Endothelial cell of umbilical vein (primary cell): ENCODE results near the gene LRRC17. TPM values are rescaled to one million over a fixed set of nuclear protein-coding genes. Genes with fewer than 3 reads are reported as not detected.
"Not testable (repeated sequence)": the region's sequence is repeated elsewhere in the genome, so short reads cannot be mapped to it uniquely, and the experiment has no call there.

Experiments used
- BruUV-seq: library from RNA; stranded (reverse); fragments of 400-500 nt; replicated peaks from 2 replicates; lab custom pipeline; 2021; lab: Mats Ljungman, UMichigan
- CTCF ChIA-PET: fragments of 300-600, 350-600 bp; sonication (Branson Sonifier 250); formaldehyde crosslinking; loops from one replicate; lab custom pipeline; 2021; ENCODE audit warnings: antibody characterized with exemption, inconsistent platforms; lab: Charles Lee
- POLR2A ChIA-PET: fragments of 300-600, 350-600 bp; sonication (Branson Sonifier 250); formaldehyde crosslinking; loops from one replicate; lab custom pipeline; 2021; ENCODE audit warnings: antibody characterized with exemption, inconsistent platforms; lab: Charles Lee
- DNase-seq: peaks from one replicate; pipeline ENCODE4 v3.0.0-alpha.2; 2011; ENCODE audit warnings: low read depth, low spot score
- FAIRE-seq: peaks from 2 replicates; lab custom pipeline; 2011; peaks lifted over from hg19 to GRCh38; lab: Jason Lieb, UNC
- H2AFZ ChIP-seq: 2 replicates; pipeline ENCODE4 v1.6.0; 2012; ENCODE audit warnings: low read depth, low read length, control low read depth, inconsistent platforms
- H3K27ac ChIP-seq: 2 replicates; pipeline ENCODE4 v1.5.1; 2011; ENCODE audit warnings: low read depth, mild to moderate bottlenecking, control low read depth, low read length, moderate library complexity; ENCODE audit not compliant: insufficient read depth
- H3K27me3 ChIP-seq, 2 experiments: 2 replicates each; pipeline versions ENCODE4 v1.6.0 to v1.6.1; 2011; ENCODE audit warnings: low read length in 2 of 2, mixed read lengths in 1 of 2; ENCODE audit not compliant: control insufficient read depth in 2 of 2, insufficient read depth in 2 of 2
- H3K36me3 ChIP-seq, 2 experiments: 2 replicates in 1 of 2; 3 replicates in 1 of 2; pipeline ENCODE4 v1.5.1; 2011; ENCODE audit warnings: low read length in 2 of 2, mild to moderate bottlenecking in 1 of 2, moderate library complexity in 1 of 2; ENCODE audit not compliant: control insufficient read depth in 2 of 2, insufficient read depth in 2 of 2; ENCODE audit errors: extremely low read depth in 1 of 2
- H3K4me1 ChIP-seq: 3 replicates; pipeline ENCODE4 v1.5.1; 2011; ENCODE audit warnings: mild to moderate bottlenecking, low read length; ENCODE audit not compliant: control insufficient read depth, insufficient read depth; ENCODE audit errors: extremely low read depth
- H3K4me2 ChIP-seq: 2 replicates; pipeline ENCODE4 v1.6.1; 2011; ENCODE audit warnings: low read length, control low read depth, mixed read lengths; ENCODE audit not compliant: insufficient read depth
- H3K4me3 ChIP-seq, 3 experiments: fragments of 200-600 bp in 1 of 3; sonication (generic), shearing (Covaris generic) in 1 of 3; replicated peaks in 1 of 3; 2 replicates each; pipeline ENCODE4 v1.5.1; 2011 to 2016; ENCODE audit warnings: control low read depth in 3 of 3, low read length in 3 of 3, mild to moderate bottlenecking in 2 of 3, inconsistent platforms in 1 of 3, low read depth in 1 of 3, moderate library complexity in 1 of 3; ENCODE audit not compliant: insufficient read depth in 1 of 3
- H3K79me2 ChIP-seq: 2 replicates; pipeline ENCODE4 v1.6.0; 2012; ENCODE audit warnings: low read length, inconsistent platforms; ENCODE audit not compliant: control insufficient read depth, insufficient read depth
- H3K9ac ChIP-seq: replicated peaks from 2 replicates; pipeline ENCODE3; 2011; ENCODE audit warnings: low read length, control low read depth; ENCODE audit not compliant: insufficient read depth; ENCODE audit errors: extremely low read depth
- H3K9me1 ChIP-seq: replicated peaks from 3 replicates; pipeline ENCODE4 v1.6.0; 2011; ENCODE audit warnings: mild to moderate bottlenecking, low read length; ENCODE audit not compliant: control insufficient read depth, insufficient read depth; ENCODE audit errors: extremely low read depth
- H3K9me3 ChIP-seq: replicated peaks from 2 replicates; pipeline ENCODE4 v1.5.1; 2012; ENCODE audit warnings: low read length, inconsistent platforms; ENCODE audit not compliant: control insufficient read depth, insufficient read depth
- H4K20me1 ChIP-seq: replicated peaks from 2 replicates; pipeline ENCODE3; 2011; ENCODE audit warnings: mild to moderate bottlenecking, low read length; ENCODE audit not compliant: control insufficient read depth, insufficient read depth; ENCODE audit errors: extremely low read depth
- CTCF ChIP-seq, 2 donors: IDR thresholded peaks; 1 replicate in 1 of 2; 2 replicates in 1 of 2; pipeline ENCODE4 v1.5.1; 2011; ENCODE audit warnings: low read length in 2 of 2, mild to moderate bottlenecking in 2 of 2, moderate library complexity in 2 of 2, control low read depth in 1 of 2, inconsistent platforms in 1 of 2, low read depth in 1 of 2; ENCODE audit not compliant: insufficient read depth in 1 of 2; ENCODE audit errors: extremely low read depth in 1 of 2
- EZH2 ChIP-seq: IDR thresholded peaks from 2 replicates; pipeline ENCODE4 v1.6.1; 2012; ENCODE audit warnings: borderline replicate concordance, low read depth, mild to moderate bottlenecking, moderate library complexity, low read length, inconsistent platforms; ENCODE audit not compliant: severe bottlenecking
- FOS ChIP-seq: IDR thresholded peaks from 2 replicates; pipeline ENCODE4 v1.6.1; 2011; ENCODE audit warnings: mild to moderate bottlenecking, low read length, moderate library complexity, borderline replicate concordance; ENCODE audit not compliant: insufficient read depth
- GATA2 ChIP-seq: IDR thresholded peaks from 2 replicates; pipeline ENCODE4 v1.7.0; 2011; ENCODE audit warnings: low read depth, mild to moderate bottlenecking, moderate library complexity, mixed read lengths, low read length; ENCODE audit not compliant: insufficient read length, insufficient read depth
- JUN ChIP-seq: IDR thresholded peaks from 2 replicates; pipeline ENCODE4 v1.6.1; 2011; ENCODE audit warnings: borderline replicate concordance, low read depth; ENCODE audit not compliant: insufficient read length, insufficient read depth
- MAX ChIP-seq: IDR thresholded peaks from 2 replicates; pipeline ENCODE4 v1.6.1; 2011; ENCODE audit not compliant: insufficient read depth, insufficient read length
- MYC ChIP-seq: IDR thresholded peaks from one replicate; pipeline ENCODE4 v1.6.1; 2011; ENCODE audit warnings: mild to moderate bottlenecking, low read depth, low read length
- POLR2A ChIP-seq: IDR thresholded peaks from 2 replicates; pipeline ENCODE4 v1.6.1; 2012; ENCODE audit warnings: low read depth, mild to moderate bottlenecking, control low read depth, low read length
- POLR2AphosphoS5 ChIP-seq: IDR thresholded peaks from 2 replicates; pipeline ENCODE4 v1.6.1; 2012; ENCODE audit warnings: low read depth, mild to moderate bottlenecking, control low read depth, low read length, moderate library complexity; ENCODE audit not compliant: insufficient read depth
- dilution Hi-C: fragments of 300-500 bp; cut with MboI; formaldehyde crosslinking; loops from one replicate; pipeline ENCODE4 v1.15.0; 2019; ENCODE audit warnings: low sequenced_read_pairs; ENCODE audit not compliant: extremely low pct_ligation_motif_present
- intact Hi-C: fragments of 100-400 bp; cut with micrococcal nuclease; formaldehyde crosslinking; loops from one replicate; pipeline ENCODE4 v1.10.0; 2022
- polyA plus RNA-seq, 4 experiments: library from polyadenylated mRNA; depleted of rRNA in 3 of 4; stranded (reverse) in 3 of 4; unstranded in 1 of 4; fragments of >200 nt; gene quantifications; 2 replicates each; pipeline versions ENCODE4 v1.2.1 to v1.2.3, GENCODE V29; 2011 to 2012; ENCODE audit warnings: missing spikeins in 1 of 4
- total RNA-seq: library from RNA; stranded (reverse); gene quantifications from 2 replicates; pipeline ENCODE4 v1.2.3, GENCODE V29; 2021

Gene LRRC17
- total and polyA plus RNA-seq, 2 donors (not counting 3 experiments of a cell fraction or from before 2014, with no cell fraction given) = 22.7 to 33.7 TPM

- dilution Hi-C loops, intact Hi-C loops, H3K27ac ChIP-seq, H3K4me1 ChIP-seq, POLR2A ChIA-PET, H4K20me1 ChIP-seq, H2AFZ ChIP-seq, H3K4me2 ChIP-seq, DNase-seq, H3K27me3 ChIP-seq, H3K9me3 ChIP-seq, H3K79me2 ChIP-seq, H3K9ac ChIP-seq, H3K36me3 ChIP-seq, H3K4me3 ChIP-seq, CTCF ChIA-PET, BruUV-seq, H3K9me1 ChIP-seq, FAIRE-seq: not testable (repeated sequence)
Observed at GRCh38 chr7:102961993-102962392, 49.2 kb downstream of the LRRC17 start.

- BruUV-seq = no TSS peak
- Histone ChIP-seq H3K79me2 (no peaks in the 10 kb centered on the region), H4K20me1 (no peaks in the 10 kb centered on the region), H3K27me3 (no peaks in the 10 kb centered on the region), H3K9me3 (no peaks in the 10 kb centered on the region), H3K4me2 (no peak overlapping the region), H3K4me3 (no peak overlapping the region), H3K9ac (no peak overlapping the region), H3K9me1 (no peaks in the 10 kb centered on the region), H2AFZ (no peak overlapping the region), H3K4me1 (peaks cover 3% of the 10 kb centered on the region), H3K27ac (no peak overlapping the region), H3K36me3 (no peaks in the 10 kb centered on the region)
- ChIA-PET CTCF (interaction anchor here (1.8 kb wide), 1 partner anchor 95 kb away, joined by 7 read pairs; no protein-coding TSS in a partner anchor), POLR2A (no interaction called here)
- TF ChIP-seq EZH2 (no peak), FOS (no peak), POLR2A (no peak), GATA2 (no peak), MAX (no peak), POLR2AphosphoS5 (no peak), MYC (no peak), JUN (no peak), CTCF (IDR thresholded peaks at IDR 0.05; ENCODE audit: extremely low read depth in 1 of 2, insufficient read depth in 1 of 2, low read depth in 1 of 2, low read length in 2 of 2) (no peak)
- no peak for FAIRE-seq
- intact Hi-C loops (no loop called here), dilution Hi-C loops (no loop called here)
- DNase-seq = no peak
Observed at GRCh38 chr7:102966465-102966864, 53.7 kb downstream of the LRRC17 start.
